GM18498 (cell line): ENCODE results near the gene H2BK1.

ENCODE experiments used
- ATAC-seq: cut with Tn5 transposase; IDR thresholded peaks from one replicate; pipeline ENCODE4 v1.9.1; 2021; ENCODE audit warnings: mild to moderate bottlenecking, moderate library complexity; ENCODE audit not compliant: unreplicated experiment

The H2BK1 gene

DNA sequence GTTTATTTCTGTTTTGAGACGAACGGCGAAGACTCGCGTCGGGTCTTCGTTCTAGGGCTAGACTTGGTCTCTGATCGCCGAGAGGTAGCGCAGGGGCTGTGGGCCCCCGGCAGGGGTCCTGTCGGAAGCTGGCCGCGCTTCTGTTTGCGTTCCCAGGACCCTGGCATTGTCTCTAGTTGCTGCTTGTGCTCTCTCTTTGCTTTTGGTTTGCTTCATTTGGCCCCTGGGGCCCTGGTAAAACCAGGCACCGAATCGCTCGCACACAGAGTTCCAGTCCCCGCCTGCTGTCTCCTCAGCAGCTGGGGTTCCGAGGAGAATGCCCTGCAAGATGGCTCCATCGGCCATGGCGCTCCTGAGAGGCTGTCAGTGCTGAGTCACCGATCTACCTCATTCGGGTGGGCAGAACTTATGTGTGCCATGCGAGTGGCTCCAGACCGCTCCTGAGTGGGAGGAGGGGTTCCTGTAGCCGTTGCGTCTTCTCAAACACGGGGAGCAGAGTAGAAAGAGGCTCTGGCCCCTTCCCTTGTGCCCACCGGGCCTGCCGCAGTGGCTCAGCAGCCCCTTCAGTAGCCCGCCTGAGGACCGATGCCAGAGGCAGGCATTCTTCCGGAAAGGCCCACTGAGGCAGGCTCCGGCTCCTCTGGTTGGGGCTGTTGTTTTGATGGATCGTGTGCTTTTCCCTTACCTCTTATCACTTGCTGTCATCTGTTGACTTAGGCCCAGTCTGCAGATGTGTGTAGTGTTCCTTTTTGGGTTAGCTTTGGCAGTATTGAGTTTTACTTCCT, 22.8 kb upstream of the H2BK1 start:
- ATAC-seq = peak; percentile 43

DNA sequence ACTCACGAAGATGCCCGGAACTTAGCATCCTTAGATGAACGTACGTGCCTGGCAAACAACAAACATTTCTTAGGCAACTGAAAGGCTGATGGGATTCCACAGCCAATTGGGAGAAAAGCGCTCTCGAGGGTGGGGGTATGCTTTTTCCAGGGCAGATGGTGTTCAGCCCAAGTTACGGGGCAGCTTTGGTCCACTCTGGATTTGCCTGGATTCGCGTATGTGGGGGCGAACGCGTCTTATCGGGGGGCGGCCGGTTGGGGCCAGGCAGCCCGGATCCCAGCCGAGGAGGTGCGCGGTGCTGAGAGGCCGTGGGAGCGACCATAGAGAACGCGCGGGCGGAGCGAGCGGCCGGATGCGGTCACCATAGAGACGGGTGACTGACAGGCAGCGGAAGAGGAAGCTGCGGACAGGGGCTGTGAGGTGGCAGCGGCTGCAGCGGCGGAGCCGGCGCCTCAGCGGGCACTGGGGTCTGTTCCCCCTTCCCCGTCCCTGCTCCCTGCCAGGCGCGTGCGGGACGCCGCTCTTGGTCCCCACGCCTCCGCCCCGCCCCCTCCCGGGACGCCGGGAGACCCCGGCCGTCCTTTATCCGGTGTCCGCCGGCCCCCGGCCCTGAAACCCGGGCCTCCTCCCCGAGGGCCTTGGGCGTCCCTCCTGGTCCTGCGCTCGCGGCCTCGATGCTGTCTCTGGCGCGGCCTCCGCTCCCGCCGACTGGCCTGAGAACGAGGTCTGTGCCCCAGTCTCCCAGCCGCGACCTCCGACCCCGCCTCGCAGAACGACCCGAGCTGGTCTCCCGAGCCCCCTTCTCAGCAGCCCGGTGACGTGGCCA, 22.0 kb upstream of the H2BK1 start, which contains the start of gene CHPF2:
TSS of gene CHPF2 (plus strand) at position 393 of the 826 bp plus-strand sequence. CDS start 1,529 bp downstream, outside the sequence.
- ATAC-seq = peak; percentile 96

DNA sequence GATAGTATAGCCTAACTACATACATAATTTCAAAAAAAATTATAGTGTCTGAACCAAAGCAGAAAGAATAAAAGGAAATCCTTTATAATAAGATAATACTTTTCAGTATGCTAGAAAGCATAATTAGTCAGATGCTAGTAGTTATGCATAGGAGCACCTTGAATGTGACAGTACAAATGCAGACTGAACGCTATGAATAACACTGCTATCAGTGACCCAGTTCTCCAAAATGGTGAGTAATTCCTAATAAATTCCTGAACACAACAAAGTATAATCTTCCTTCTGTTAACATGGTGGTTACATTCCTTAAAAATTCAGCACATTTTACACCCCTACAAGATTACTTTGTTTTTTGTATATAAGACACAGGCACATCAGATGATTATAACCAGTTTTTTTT, 20.8 kb upstream of the H2BK1 start:
- no peak for ATAC-seq

DNA sequence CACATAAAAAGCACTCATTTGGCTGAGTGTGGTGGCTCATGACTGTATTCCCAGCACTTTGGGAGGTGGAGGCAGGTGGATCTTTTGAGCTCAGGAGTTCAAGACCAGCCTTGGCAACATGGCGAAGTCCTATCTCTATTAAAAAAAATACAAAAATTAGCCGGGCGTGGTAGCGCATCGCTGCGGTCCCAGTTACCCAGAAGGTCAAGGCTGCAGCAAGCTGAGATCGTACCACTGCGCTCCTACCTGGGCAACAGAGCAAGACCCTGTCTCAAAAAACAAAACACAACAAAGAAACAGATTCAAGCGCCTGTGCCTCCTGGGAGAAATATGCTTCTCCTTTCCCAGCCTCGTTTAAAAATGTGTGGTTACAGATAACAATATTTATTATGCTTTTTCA, 19.0 kb upstream of the H2BK1 start:
- ATAC-seq = no peak

DNA sequence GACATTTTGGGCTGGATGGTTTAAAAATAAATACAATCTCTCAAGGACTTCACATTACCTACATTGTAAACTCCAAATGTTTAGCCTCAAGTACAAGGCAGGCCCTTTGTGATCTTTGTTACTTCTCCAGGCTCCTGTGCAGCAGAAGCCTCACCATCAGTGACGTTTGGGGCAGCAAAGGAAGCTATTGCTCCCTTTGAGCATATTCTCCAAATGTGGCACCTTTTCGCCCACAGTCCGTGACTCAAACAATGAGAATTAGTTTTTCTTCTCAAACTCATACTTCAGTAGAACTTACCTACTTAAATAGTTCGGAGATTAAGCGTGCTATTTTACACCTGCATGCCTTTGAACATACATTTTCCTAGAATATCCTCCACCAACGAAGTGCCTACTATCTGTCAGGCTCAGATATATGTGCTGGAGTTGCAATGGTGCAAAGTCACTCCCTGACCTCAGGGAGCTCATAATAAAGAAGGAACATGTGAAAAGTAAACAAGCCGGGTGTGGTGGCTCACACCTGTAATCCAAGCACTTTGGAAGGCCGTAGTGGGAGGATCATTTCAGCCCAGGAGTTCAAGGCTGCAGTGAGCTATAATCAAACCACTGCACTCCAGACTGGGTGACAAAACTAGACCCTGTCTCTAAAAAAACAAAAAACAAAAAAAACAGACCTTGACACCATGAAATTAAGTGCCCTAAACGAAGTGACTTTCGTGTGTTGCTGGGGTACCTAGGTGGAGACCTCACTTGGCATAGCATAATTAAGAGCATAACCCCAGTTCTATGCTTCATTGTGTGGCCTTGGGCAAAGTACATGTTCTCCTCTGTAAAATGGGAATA, 18.0 kb upstream of the H2BK1 start:
- ATAC-seq = no peak

DNA sequence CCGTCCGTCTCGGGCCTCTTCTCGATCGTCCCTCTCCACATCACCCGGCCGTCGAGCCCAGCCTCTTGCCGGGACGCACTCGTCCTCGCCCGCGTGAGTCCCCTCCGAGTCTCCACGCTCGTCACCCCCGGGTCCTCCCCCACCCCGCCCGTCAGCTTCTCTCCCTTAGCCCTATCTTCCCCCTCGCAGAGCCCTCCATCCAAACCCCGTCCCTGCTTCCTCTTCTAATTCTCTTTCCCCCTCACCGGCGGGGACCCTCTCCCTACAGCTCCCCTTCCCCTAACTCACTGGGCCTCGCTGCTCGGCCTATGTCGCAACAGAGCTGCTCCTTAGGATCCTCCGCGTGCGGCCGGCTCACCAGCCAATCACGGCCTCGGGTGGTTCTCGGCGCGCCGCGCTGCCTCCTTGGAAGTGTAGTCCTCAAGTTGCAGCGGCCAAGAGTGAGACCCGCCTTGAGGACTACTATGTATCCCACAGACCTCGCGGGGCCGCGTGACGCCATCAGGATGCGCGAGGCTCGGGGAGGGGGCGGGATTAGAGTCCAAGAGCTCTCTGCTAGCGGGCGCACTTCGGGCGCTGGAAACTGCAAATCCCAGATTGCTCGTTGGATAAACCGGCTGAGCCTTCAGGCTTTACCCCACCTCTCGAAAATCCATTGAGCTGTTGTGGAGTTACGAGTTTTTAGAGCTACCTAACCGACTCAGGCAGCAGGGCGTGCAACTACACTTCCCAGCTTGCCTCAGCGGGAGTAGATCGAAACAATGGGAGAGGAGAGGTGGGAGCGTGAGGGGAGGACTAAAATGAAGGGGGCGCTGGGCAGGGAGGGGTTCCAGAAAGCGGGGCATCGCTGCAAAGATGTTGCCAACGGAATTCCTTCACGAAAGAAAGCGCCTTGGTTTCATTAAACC, 16.8 kb upstream of the H2BK1 start, which contains the start of gene ABCF2:
TSS of gene ABCF2 (minus strand) at position 331 of the 908 bp plus-strand sequence. CDS start 747 bp downstream, outside the sequence.
- ATAC-seq = peak; percentile 99

DNA sequence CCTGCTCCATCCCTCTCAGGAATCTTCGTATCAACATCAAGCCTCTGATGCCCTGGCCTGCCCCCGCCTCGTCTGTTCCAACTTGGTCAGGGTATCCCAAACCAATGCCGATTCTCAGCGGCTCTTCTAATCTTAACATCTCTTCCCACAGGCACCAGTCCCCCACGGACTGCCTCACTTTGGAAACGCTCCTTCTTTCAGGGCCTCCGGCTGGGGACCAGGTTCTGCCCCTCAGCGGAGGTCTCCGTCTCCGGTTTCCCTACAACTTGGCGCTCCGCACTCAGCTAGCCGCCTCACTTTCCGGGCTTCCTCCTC, 16.2 kb upstream of the H2BK1 start:
- no peak for ATAC-seq

DNA sequence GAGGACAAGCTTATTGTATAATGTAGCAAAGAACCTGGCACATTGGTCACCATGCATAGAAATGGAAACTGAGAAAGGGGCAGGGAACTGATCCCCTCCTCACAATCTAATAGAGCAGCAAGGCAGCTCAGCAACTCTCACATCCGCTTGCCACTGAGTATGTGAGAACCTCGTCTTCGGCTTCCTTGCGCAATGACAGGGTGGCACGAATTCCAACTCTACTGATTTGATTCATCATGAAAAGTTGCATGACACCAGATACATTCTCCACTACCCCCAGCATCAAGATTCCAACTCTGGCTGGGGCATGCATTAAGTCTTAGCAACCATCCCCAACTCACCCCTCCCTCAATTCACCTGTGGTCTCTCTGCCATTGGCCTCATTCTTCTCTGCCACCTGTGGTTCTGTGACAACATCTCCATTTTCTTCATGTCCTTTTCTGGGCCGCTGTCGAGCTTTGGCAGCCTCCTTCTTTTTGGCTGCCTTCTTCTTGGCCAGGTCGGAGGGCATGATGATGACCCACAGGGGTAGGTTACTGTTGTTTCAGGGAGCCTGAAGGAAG, 15.7 kb upstream of the H2BK1 start:
- no peak for ATAC-seq

DNA sequence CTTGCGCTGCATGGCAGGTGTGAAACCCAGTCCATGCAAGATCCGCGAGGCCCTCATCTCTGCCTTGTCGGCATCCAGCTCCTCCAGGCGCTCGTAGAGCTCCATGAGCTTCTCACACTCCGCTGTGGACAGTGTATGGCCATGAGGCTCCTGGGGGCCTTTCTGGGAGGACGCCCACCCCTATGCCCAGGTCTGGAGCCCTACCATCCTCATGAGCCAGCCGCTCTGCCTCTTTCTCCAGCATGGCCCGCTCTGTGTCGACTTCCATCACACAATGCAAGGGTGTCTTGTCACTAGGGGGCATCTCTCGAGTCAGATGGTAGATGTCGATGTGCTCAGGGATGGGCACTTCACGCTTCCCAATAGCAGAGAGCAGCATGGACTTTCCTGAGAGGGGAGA, 13.4 kb upstream of the H2BK1 start:
- ATAC-seq = no peak

DNA sequence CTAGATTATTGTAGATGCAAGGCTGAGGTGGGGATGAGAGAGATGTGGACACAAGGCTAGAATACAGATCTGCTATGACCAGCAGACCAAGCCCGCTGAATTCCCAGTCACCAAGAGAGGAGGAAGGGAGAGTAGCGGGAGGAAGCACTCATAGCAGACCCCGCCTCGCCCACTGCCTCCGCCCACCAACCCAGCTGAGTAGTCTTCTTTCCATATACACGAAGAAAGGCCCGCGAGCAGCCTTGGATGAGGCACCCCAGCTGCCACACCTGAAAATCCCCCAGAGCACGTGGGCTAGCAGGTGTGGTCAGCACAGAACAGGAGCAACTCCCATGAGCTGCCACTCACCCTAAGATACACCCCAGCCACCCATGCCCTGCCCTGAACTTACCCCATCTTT, 7.9 kb upstream of the H2BK1 start:
- no peak for ATAC-seq

DNA sequence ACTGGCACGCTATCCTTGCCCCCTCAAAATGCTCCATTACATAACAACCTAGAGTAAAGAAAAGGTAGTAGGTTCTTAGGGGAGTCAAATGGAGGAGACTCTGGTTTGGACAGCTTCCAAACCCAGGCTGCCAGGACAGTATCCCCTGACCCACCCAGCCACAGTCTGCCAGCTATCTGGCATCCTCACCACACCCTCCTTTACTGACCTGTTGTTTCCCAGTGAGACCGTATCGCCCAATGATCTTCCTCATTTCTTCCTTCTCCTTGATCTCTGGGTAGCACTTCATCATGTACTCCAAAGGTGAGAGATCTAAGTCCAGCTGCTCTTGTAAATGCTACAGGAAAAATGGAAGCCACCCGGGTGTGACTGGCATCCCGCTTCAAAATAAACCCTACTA, 5.1 kb upstream of the H2BK1 start:
- no peak for ATAC-seq

DNA sequence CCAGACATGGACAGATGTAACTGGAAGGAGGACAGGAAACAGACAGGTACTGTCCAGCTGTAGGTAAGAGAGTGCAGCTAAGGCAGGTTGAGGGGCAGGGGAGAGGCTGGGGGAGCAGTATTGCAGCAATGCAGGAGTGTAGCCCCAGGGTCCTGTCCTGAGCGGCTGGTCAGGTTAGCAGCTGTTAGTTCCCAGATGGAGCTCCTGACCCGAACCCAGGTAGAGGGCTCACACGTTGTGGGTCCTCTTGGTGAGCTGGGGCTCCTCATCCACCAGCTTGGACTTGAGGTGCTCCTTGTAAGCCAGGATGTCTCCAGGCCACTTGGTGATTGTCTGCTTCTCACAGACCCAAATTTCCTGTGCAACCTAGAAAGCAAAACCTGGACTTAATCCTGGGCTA, 3.5 kb upstream of the H2BK1 start:
- ATAC-seq = no peak

DNA sequence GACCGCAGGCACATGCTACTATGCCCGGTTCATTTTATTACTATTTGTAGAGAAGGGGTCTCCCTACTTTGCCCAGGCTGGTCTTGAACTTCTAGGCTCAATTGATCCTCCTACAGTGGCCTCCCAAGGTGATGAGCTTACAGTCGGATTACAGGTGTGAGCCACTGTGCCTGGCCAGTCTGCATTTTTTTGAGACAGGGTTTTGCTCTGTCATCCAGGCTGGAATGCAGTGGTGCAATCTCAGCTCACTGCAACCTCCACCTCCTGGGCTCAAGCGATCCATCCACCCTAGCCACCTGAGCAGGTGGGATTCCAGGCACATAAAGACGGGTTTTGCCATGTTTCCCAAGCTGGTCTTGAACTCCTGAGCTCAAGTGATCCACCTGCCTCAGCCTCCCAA, 2.3 kb upstream of the H2BK1 start:
- ATAC-seq = no peak

DNA sequence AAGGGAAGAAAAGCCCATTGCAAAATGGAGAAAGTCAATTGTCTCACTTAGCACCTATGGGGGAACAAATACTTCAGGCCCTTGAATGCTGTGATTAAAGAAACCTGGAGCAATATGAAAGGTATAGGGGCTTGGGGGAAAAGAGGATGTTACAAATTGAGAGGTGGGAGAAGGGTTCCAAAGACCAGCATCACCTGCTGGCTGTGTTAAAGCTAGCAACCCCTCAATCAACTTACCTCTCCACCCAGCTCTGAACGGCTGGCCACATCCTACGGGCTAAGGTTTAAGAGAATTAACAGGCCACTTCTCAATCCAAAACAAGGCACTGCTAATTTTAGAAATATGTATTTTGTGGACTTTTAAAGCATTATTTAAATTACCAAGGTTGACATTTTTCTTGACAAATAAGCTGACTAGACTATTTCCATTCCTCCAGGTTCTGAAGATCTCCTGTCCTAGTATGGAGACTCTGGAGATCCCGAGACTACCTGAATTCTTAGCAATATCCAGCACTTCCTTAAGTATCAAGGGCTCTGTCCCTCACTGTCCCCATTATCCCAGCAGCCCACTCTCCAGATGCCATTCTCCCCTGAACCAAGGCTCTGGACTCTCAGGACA, 976 bp upstream of the H2BK1 start:
- no peak for ATAC-seq

DNA sequence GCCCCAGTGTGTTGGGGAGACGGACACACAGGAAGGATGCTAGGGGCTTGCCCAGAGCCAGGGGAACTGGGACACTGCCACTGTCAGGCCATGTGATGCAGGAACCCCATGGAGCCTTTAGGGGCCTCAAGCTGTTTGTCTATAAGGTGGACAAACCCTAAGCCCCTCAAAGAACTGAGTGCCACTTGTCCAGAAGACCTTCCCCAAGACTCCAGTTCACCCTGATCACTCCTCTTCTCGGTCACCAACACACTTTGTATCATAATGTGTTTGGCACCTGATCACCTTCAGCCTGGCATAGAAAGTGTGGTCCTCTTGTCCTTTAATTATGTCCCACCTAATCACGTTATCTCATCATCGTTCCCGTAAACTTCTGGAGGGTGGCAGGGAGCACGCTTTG, 700 bp downstream of the H2BK1 start:
- ATAC-seq = no peak

DNA sequence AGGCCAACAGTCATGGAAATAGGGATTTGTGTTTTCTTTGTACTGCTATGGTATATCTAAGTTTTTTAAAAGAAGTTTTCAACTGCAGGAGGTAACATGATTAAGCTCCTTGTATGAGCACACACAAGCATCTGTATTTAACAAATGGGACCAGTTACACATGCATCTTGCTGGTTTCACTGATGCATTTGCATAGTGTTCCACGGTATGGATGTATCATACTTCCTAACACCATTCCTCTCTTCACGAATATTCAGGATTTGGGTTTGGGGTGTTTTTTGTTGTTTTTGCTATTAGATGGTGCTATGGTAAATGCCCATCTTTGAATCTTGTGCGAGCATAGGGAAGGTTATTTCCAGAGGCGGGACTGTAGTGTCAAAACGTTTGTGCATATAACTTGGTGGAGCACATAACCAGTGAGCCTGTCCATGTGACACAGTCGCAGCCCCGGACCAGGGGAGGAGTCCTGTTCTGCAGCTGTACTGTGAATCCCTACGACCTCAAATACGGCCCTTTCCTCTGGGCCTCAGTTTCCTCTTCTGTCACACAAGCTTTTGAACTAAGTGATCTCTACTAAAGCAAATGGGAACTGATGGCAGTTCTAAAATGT, 1.9 kb downstream of the H2BK1 start:
- no peak for ATAC-seq

DNA sequence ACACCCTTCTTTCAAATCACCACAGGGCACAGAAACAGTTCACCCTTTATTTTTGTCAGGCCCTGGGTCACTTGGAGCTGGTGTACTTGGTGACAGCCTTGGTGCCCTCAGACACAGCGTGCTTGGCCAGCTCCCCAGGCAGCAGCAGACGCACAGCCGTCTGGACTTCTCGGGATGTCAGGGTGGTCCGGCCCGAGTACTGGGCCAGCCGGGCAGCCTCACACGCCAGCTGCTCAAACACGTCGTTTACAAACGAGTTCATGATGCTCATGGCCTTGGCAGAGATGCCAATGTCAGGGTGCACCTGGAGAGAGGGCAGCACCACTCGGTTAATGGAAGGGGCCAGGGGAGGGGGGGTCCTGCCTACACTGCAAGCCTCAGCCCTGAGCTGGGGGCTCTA, 2.5 kb downstream of the H2BK1 start:
- no peak for ATAC-seq

DNA sequence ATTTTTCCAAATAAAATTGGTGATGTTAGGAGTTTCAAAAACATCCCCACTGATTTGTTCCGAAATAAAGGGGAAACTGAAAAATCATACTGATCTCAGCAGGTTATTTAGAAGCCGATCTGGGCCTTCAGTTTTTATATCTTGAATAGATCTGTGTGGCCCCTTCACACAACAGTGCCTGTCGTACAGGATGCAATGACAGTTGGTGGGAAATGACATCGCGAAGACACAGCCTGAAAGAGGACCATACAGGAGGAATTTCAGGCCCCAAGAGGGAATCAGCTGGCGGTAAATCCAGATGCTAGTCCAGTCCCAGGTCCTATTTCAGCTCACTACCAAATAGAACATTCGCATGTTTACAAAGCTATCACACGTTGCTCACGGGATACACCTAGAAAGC, 3.0 kb downstream of the H2BK1 start:
- ATAC-seq = no peak

DNA sequence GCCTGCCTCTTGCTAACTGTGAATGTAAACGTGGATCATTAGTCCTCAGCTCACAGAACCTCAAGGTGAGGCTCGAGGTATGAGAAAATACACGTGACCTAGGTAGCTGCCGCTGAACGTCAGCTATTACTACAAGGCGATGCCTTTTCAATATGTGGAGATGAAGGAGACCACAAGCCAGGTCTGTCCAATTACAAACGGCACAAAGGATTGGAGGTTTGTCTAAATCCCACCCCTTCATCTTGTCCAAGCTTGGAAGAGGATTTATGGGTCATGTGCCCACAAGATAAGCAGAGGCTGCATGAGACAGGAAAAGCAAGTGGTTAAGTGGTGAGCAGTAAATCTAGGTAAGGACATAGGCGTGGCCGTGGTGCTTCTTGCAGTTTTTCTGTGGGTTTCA, 3.4 kb downstream of the H2BK1 start:
- no peak for ATAC-seq
